Esophagus squamous epithelium (tissue), 5 donors: ENCODE results near the gene CLDN2. TPM values are rescaled to one million over a fixed set of nuclear protein-coding genes. Genes with fewer than 3 reads are reported as not detected.

Experiments
- DNase-seq: peaks from one replicate; lab custom pipeline; 2025; lab: John Stamatoyannopoulos, UW
- H3K27ac ChIP-seq, 4 donors: fragments of 200-600 bp; sonication (generic); one replicate each; pipeline ENCODE4 v1.5.1; 2016 to 2019; ENCODE audit warnings: mild to moderate bottlenecking in 1 of 4
- H3K27me3 ChIP-seq, 4 donors: fragments of 200-600 bp; sonication (generic); 1 replicate in 3 of 4; 2 replicates in 1 of 4; pipeline versions ENCODE4 v1.5.1 to v1.6.0; 2017 to 2021; ENCODE audit warnings: antibody characterized with exemption in 1 of 4
- H3K36me3 ChIP-seq, 3 donors: fragments of 200-600 bp; sonication (generic); one replicate each; pipeline ENCODE4 v1.5.1; 2016 to 2019
- H3K4me1 ChIP-seq, 3 donors: fragments of 200-600 bp; sonication (generic); one replicate each; pipeline ENCODE4 v1.5.1; 2017 to 2019
- H3K4me3 ChIP-seq, 4 donors: fragments of 200-600 bp; sonication (generic); 1 replicate in 3 of 4; 2 replicates in 1 of 4; pipeline ENCODE4 v1.5.1; 2016 to 2019; ENCODE audit warnings: mild to moderate bottlenecking in 2 of 4, moderate library complexity in 1 of 4
- H3K9me3 ChIP-seq, 3 donors: fragments of 200-600 bp; sonication (generic); one replicate each; pipeline ENCODE4 v1.5.1; 2016 to 2019
- POLR2A ChIP-seq, 4 donors: fragments of 450-650 bp; IDR thresholded peaks; one replicate each; pipeline ENCODE4 v1.6.1; 2017; ENCODE audit warnings: antibody characterized with exemption in 4 of 4, mild to moderate bottlenecking in 4 of 4, moderate library complexity in 3 of 4
- WGBS, 2 donors: methylation state at CpG; one replicate each; pipeline ENCODE4 v1.1.5; 2018; 5-methylcytosine and 5-hydroxymethylcytosine counted together
- intact Hi-C: fragments of 100-400 bp; cut with DNase I; formaldehyde crosslinking; loops from one replicate; pipeline ENCODE4 v1.15.0; 2022
- total RNA-seq, 4 donors: library from RNA; depleted of rRNA; stranded (reverse); fragments of >200 nt; gene quantifications; one replicate each; pipeline ENCODE4 v1.1.0, GENCODE V29; 2016
- TF ChIP-seq, protein P1 (sequence below), 6 experiments: fragments of 450-650 bp in 4 of 6; fragments of 200-600 bp in 2 of 6; sonication (generic) in 2 of 6; IDR thresholded peaks; one replicate each; pipeline ENCODE4 v1.5.1; 2016 to 2019; ENCODE audit warnings: antibody characterized with exemption in 6 of 6, mild to moderate bottlenecking in 4 of 6, moderate library complexity in 4 of 6
- donor health status: DM: yes; HTN: yes; CAD: no.

The CLDN2 gene
- total RNA-seq, 4 donors from 2014 or later = not detected

- intact Hi-C loops = no loop called here
- WGBS, 2 donors = 34 to 51% methylated on average over 3 of the region's 3 CpGs
- TF ChIP-seq POLR2A (IDR thresholded peaks at IDR 0.05) = no peak
- TF ChIP-seq, protein P1, sequence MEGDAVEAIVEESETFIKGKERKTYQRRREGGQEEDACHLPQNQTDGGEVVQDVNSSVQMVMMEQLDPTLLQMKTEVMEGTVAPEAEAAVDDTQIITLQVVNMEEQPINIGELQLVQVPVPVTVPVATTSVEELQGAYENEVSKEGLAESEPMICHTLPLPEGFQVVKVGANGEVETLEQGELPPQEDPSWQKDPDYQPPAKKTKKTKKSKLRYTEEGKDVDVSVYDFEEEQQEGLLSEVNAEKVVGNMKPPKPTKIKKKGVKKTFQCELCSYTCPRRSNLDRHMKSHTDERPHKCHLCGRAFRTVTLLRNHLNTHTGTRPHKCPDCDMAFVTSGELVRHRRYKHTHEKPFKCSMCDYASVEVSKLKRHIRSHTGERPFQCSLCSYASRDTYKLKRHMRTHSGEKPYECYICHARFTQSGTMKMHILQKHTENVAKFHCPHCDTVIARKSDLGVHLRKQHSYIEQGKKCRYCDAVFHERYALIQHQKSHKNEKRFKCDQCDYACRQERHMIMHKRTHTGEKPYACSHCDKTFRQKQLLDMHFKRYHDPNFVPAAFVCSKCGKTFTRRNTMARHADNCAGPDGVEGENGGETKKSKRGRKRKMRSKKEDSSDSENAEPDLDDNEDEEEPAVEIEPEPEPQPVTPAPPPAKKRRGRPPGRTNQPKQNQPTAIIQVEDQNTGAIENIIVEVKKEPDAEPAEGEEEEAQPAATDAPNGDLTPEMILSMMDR (IDR thresholded peaks at IDR 0.05) = no peak
- Histone ChIP-seq H3K36me3 (no peaks in the 10 kb centered on the region), H3K27ac (no peak overlapping the region), H3K4me1 (no peaks in the 10 kb centered on the region), H3K4me3 (no peak overlapping the region), H3K27me3 (no peaks in the 10 kb centered on the region), H3K9me3 (no peaks in the 10 kb centered on the region)
- DNase-seq = no peak
These were observed 56.2 kb downstream of the CLDN2 start for GRCh38 chrX:106976416-106976815.

Other genes starting within 250 kb of the CLDN2 start
- 10 to 100 TPM in 1 of 4 donors, 1 to 10 TPM in 3; 5.9 to 13.3 (median 8.5) TPM for gene RNF128, start 193.7 kb upstream of the CLDN2 start, total RNA-seq
- 1 to 10 TPM; 2.3 to 3.9 (median 3.4) TPM for gene TBC1D8B, start 117.7 kb upstream of the CLDN2 start, total RNA-seq
- gene RIPPLY1, start 17.1 kb upstream of the CLDN2 start, total RNA-seq = not detected
- 10 to 100 TPM; 12.5 to 22.6 (median 17.2) TPM for gene MORC4, start 79.8 kb downstream of the CLDN2 start, total RNA-seq
- gene RBM41, start 198.4 kb downstream of the CLDN2 start, total RNA-seq = 10 to 100 TPM; 10.5 to 17.9 (median 13.8) TPM